HG02970 (cell line): ENCODE data around the gene ATP1B4.

Source experiments
- ATAC-seq: cut with Tn5 transposase; IDR thresholded peaks from one replicate; pipeline ENCODE4 v1.9.1; 2021; ENCODE audit warnings: mild to moderate bottlenecking, moderate library complexity, moderate number of reproducible peaks; ENCODE audit not compliant: unreplicated experiment, low FRiP score

ATP1B4 gene

GRCh38 chrX:120372667-120373370, 10.9 kb downstream of the ATP1B4 start:
- no peak for ATAC-seq

- no peak for ATAC-seq
Observed at GRCh38 chrX:120377179-120377578, 15.3 kb downstream of the ATP1B4 start.

- ATAC-seq = no peak
Observed at GRCh38 chrX:120377715-120378114, 15.8 kb downstream of the ATP1B4 start.

GRCh38 chrX:120378570-120378969, 16.7 kb downstream of the ATP1B4 start:
- ATAC-seq = no peak

- ATAC-seq = no peak
Observed at GRCh38 chrX:120379937-120380681, 18.2 kb downstream of the ATP1B4 start.

GRCh38 chrX:120380699-120381098, 18.8 kb downstream of the ATP1B4 start:
- no peak for ATAC-seq

GRCh38 chrX:120401301-120401700, 39.4 kb downstream of the ATP1B4 start:
- no peak for ATAC-seq

GRCh38 chrX:120402369-120402768, 40.5 kb downstream of the ATP1B4 start:
- ATAC-seq = no peak

- no peak for ATAC-seq
Observed at GRCh38 chrX:120406638-120407037, 44.7 kb downstream of the ATP1B4 start.

GRCh38 chrX:120408168-120408567, 46.3 kb downstream of the ATP1B4 start:
- no peak for ATAC-seq

GRCh38 chrX:120419463-120419862, 57.6 kb downstream of the ATP1B4 start:
- no peak for ATAC-seq

GRCh38 chrX:120426599-120426998, 64.7 kb downstream of the ATP1B4 start:
- ATAC-seq = no peak

- no peak for ATAC-seq
Observed at GRCh38 chrX:120428309-120428708, 66.4 kb downstream of the ATP1B4 start.

- ATAC-seq = no peak
Observed at GRCh38 chrX:120429776-120430540, 68.1 kb downstream of the ATP1B4 start.
